Measurements from ENCODE around the gene AP1S3.
"Not testable (repeated sequence)": the region's sequence is repeated elsewhere in the genome, so short reads cannot be mapped to it uniquely, and the experiment has no call there.

The AP1S3 gene

GRCh38 chr2:223853425-223853837, 16.0 kb upstream of the AP1S3 start:
- DNase-seq (ENCODE audit: low spot score), result no peak

- no peak for DNase-seq (ENCODE audit: low spot score)
These were observed 15.0 kb upstream of the AP1S3 start for GRCh38 chr2:223852281-223852795.

DNA sequence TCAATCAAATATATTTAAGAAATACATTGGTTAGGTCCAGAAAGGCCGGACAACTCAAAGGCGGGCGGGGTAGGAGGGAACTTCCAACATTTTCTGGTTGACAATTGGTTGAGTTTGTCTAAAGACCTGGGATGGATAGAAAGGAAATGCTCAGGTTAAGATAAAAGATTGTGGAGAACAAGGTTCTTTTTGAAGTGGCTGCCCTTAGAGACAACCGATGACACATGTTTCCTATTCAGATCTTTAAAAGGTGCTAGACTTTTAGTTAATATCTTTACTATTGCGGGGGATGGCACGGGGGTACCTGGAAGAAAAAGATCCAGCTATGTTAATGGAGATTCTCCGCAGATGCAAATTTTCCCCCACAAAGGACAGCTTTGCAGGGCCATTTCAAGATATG, 10.0 kb upstream of the AP1S3 start:
- no peak for DNase-seq (ENCODE audit: low spot score)

DNA sequence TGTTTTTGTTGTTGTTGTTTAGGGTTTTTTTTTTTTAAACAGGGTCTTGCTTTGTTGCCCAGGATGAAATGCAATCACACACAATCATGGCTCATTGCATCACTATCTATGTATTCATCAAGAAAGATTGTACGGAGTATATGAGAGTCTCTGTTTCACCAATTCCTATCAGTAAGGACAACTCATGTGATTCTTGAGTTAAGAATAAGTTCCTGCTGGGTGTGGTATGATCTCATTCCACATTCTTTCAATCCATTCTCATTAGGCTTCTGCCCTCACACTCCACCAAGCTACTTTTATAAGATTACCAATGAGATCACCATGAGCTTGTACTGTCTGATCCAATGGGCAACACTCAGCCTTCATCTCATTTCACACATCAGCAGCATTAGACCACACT, 9.1 kb upstream of the AP1S3 start:
- peak; percentile 77 for DNase-seq (ENCODE audit: low spot score)

DNA sequence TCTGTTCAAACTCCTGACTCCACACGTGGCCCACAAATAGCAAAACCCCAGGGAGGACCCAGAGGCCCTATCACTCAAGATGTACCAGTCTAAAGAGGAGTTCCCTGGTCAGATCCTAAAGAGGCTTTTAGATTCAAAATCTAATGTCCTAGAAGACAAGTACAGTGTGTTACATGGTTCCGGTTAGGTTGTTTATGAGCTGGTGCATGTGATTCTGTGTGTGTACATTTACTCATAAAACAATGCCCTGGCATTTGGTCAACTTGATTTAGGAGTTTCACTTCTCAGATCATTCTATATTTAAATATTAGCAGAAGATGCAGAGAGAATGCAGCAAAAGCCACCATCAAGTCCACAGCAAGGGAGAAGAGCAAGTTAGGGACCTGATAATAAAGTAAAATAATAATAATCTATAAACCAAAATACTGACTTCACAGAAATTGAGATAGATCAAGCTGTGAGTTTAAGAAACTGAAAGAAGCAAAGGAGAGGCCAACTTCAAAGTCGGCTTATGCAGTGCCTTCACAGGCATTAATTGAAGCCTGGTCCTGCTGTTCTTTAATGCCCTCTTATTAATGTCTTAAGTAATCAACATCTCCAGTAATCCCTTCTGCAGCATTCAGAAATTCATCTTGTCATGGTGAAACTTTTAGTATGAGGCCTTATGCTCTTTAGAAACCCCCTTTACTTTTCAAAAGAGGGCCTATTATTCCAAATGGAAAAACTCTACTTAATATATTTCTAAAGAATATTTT, 4.2 kb upstream of the AP1S3 start:
- DNase-seq (ENCODE audit: low spot score), result no peak

GRCh38 chr2:223835701-223836532, 1.5 kb downstream of the AP1S3 start:
- no peak for DNase-seq (ENCODE audit: low spot score)

DNA sequence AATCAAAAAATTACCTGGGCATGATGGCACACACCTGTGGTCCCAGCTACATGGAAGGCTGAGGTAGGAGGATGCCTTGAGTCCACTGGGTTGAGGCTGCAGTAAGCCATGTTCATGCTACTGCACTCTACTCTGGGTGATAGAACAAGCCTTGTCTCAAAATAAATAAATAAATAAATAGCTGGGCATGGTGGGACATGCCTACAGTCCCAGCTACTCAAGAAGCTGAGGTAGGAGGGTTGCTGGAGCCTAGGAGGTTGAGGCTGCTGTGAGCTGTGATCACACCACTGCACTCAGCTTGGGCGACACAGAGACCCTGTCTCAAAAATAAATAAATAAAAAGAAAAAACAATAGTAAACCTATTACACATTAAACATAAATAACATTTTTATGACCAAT, 3.0 kb downstream of the AP1S3 start:
- DNase-seq (ENCODE audit: low spot score), result no peak

- DNase-seq (ENCODE audit: low spot score), result no peak
These were observed 5.0 kb downstream of the AP1S3 start for GRCh38 chr2:223832241-223832903.

- no peak for DNase-seq (ENCODE audit: low spot score)
These were observed 8.3 kb downstream of the AP1S3 start for GRCh38 chr2:223829128-223829527.

DNA sequence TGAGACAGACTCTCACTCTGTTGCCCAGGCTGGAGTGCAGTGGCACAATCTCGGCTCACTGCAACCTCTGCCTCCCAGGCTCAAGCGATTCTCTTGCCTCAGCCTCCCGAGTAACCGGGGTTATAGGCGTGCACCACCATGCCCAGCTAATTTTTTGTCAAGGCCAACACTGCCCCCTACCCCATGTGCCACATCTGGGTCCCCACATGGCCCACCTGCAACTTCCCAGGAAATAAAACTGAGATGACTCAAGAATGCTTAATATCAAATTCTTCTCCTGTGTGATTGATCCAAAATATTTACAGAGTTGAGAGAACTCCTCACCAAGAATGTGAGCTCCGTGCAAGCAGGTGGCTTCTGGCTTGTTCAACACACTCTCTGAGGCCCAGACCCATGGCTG, 9.1 kb downstream of the AP1S3 start:
- no peak for DNase-seq (ENCODE audit: low spot score)

GRCh38 chr2:223826995-223827394, 10.4 kb downstream of the AP1S3 start:
- DNase-seq (ENCODE audit: low spot score), result no peak

DNA sequence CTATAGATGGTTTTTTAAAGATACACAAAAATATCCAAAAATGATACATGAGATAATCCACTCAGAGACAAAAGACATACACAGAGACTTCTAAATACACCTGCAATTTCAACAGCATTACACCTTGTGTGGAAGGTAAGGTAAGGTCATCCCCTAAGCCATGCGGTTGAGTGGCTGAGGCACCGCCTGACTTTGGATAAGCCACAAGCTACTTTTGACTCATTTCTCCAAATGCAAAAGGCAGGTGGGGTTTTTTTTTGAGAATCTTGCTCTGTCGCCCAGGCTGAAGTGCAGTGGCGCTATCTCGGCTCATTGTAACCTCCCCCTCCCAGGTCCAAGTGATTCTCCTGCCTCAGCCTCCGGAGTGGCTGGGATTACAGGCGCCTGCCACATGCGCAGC, 13.1 kb downstream of the AP1S3 start:
- DNase-seq (ENCODE audit: low spot score), result no peak

DNA sequence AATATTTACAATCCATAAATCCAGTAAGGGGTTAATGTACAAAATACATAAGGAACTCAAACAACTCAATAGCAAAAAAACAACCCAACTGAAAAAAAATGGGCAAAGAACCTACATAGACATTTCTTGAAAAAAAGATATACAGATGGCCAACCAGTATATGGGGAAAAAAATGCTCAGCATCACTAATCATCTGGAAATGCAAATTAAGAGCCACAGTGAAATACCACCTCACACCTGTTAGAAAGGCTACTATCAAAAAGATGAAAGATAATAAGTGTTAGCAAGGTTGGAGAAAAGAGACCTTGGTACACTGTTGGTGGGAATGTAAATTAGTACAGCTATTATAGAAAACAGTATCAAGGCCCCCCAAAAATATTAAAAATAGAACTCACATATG, 14.6 kb downstream of the AP1S3 start:
- DNase-seq (ENCODE audit: low spot score), result no peak

DNA sequence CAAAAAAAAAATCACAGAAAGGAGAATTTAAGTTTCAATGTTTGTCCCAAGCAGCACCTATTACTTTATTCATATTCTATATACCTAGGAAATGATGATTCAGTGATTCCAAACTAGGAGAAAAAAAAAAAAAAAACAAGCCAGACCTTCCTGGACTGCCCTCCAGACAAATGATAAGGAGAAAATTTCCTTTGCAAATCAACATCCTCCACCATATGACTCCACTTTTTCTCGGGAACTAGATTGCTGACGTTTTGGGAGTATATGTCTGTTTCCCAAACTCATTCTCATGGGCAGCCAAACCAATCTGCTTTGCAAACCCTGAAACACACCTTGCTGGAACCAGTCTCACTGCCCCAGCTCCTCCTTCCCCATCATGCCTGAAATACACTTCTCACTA, 16.8 kb downstream of the AP1S3 start:
- no peak for DNase-seq (ENCODE audit: low spot score)

- no peak for DNase-seq (ENCODE audit: low spot score)
These were observed 17.5 kb downstream of the AP1S3 start for GRCh38 chr2:223819891-223820290.

DNA sequence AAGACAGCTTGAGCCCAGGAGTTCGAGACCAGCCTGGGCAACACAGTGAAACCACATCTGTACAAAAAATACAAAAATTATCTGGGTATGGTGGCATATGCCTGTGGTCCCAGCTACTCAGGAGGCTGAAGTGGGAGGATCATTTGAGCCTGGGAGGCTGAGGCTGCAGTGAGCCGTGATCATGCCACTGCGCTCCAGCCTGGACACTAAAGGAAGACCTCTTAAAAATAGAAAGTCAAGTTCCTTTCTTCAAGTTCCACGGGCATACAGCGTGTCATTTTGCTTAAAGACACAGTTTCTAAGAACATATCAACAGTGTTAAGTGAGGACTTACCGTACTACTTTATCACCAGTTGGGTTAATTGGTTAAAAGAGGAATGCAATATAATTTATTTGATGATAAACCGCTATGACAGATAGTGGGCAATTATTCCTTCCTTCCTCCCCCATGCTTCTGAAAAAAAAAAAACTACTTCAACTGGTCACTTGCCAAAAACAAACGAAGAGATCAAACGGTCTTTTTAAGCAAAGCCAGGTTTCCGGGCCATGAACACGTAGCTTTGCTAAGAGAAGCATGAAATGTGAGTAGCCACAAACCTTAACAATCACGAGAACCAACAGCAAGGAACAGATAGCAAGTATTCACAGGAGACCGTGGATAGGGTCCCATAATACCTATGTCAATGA, 21.4 kb downstream of the AP1S3 start:
- DNase-seq (ENCODE audit: low spot score), result no peak

DNA sequence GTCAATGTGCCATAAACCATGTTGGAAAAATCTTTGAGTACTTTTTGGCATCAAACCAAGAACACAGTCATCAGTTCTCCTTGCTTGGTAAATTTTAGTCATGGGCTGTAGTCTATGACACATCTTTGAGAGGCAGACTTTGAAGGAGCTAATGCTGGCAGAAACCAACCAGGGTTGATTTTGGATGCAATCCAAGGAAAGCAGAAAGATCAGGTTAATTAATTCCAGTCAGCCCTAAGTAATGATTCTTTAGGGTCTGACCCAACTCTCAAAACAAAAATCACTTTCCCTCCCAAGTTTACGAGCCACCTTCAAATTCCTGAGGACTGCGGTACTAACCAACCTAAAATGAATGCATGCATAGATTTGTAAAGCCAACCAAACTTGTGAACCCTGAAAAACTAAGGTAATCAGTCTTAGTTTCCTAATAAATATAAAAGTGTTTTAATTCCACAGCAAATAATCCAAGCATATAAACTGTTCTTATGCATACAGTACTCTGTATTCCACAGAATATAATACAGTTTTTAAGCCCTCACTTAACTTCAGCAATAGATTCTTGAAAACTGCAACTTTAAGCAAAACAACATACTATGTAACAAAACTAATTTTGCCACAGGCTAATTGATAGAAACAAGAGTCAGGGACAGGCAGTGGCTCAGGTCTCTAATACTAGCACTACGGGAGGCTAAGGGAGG, 22.0 kb downstream of the AP1S3 start:
- peak; percentile 56 for DNase-seq (ENCODE audit: low spot score)

DNA sequence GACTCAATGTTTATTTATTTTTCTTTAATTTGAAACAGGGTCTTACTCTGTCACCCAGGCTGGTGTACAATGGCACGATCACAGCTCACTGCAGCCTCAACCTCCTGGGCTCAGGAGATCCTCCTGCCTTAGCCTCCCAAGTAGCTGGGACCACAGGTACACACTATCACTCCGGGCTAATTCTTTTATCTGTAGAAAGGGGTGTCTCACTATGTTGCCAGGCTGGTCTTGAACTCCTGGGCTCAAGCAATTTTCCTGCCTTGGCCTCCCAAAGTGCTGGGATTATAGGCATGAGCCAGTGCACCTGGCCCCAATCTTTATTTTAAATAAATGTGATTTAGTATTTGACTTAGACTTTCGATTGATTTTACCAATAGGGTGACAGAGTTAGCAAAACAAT, 22.6 kb downstream of the AP1S3 start:
- DNase-seq (ENCODE audit: low spot score), result not testable (repeated sequence)

DNA sequence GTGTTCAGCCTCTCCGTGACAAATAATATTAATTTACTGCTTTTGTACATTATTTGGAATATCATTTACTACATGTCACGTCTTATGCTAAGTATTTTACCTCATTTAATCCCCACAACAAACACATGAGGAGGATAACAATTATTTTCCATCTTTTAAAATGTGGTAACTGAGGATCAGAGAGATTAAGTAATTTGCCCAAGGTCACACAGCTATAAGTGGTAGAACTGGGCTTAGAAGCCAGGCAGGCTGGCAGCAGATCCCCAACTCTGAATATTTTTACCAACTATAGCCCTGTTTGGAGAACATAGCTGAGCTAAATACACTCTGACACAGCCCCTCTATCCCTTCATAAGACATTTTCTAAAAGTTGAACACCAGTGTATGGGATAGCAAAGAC, 24.1 kb downstream of the AP1S3 start:
- DNase-seq (ENCODE audit: low spot score), result no peak

DNA sequence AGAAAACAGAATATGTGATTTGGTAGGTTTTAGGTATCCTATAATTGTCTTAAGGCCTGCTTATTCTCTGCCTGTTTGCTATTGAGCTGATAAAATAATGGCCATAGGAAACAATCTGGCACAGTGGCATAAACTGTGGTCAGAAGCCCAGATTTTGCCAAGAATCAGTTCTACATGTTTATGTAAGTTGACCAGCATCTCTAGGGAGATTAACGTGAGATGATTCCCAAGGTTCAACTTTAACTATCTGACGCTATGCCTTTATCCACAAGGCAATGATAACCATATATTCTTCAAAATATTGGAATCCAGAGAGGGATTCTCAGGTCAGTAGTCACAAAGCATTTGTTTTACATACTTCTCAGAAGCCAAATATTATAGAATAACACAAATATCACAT, 25.6 kb downstream of the AP1S3 start:
- DNase-seq (ENCODE audit: low spot score), result no peak

DNA sequence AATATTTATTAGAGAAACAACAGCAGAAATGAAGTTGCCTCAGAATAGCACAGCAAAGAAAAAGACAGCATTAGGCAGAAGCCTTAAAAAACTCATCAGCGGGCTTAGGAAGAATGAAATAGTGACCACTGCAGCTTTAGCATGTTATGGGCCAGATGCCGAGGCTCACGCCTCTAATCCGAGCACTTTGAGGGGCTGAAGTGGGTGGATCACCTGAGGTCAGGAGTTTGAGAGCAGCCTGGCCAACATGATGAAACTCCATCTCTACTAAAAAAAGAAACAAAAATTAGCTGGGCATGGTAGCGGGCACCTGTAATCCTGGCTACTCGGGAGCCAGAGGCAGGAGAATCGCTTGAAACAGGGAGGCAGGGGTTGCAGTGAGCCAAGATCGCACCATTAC, 32.4 kb downstream of the AP1S3 start:
- DNase-seq (ENCODE audit: low spot score), result no peak

DNA sequence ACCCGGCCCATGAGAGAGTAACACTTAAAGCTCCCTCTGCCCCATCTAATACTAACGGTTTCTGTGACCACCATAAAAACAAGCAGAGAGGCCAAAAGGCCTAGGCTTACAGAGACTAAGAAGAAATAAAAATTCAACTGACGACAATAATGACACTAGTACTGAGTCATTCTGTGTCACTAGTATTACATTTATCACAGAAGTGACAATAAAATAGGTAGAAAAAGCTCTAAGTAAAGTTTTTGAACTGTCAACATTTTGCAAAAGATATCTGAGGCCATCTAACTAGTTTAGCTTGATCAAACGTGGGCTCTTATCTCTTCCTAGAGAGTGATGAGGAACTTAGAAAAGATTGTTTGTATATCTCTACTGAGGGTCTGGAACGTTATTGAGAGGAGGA, 35.6 kb downstream of the AP1S3 start:
- no peak for DNase-seq (ENCODE audit: low spot score)
